Measurements from ENCODE around the gene DMRTB1. TPM values are rescaled to one million over a fixed set of nuclear protein-coding genes. Genes with fewer than 3 reads are reported as not detected.

Gene DMRTB1
- total and polyA plus RNA-seq, 12 donors: not detected

- Histone ChIP-seq H3K27ac (no peak overlapping the region), H3K9me3 (no peaks in the 10 kb centered on the region), H3K4me3 (no peak overlapping the region), H3K36me3 (no peaks in the 10 kb centered on the region), H3K4me1 (peaks cover 0 to 23% (median 6%) of the 10 kb centered on the region in 9 donors), H3K27me3 (peaks cover 0 to 4% (median 0%) of the 10 kb centered on the region in 7 donors)
- intact Hi-C loops (cut with DNase I): no loop called here
- no peak for TF ChIP-seq CTCF (IDR thresholded peaks at IDR 0.05)
- 44 to 52% methylated on average over 19 of the region's 19 CpGs for WGBS, 2 donors
- ATAC-seq (peak in 7 of 8 donors; percentile 28 to 75 (median 59)), DNase-seq (peak; percentile 34 to 45)
Observed at GRCh38 chr1:53511933-53512806, 53.0 kb downstream of the DMRTB1 start.

- H3K36me3 ChIP-seq: no peaks in the 10 kb centered on the region
- H3K27me3 ChIP-seq: peaks cover 0 to 3% (median 0%) of the 10 kb centered on the region in 7 donors
- peaks cover 0 to 23% (median 6%) of the 10 kb centered on the region in 9 donors for H3K4me1 ChIP-seq
- no peak overlapping the region for H3K4me3 ChIP-seq
- TF ChIP-seq CTCF (IDR thresholded peaks at IDR 0.05): no peak
- 74 to 82% methylated on average over 21 to 22 of the region's 22 CpGs for WGBS, 2 donors
- no peaks in the 10 kb centered on the region for H3K9me3 ChIP-seq
- ATAC-seq: no peak
- DNase-seq: peak in 1 of 2 donors; percentile 9
- no peak overlapping the region for H3K27ac ChIP-seq
- intact Hi-C loops (cut with DNase I): no loop called here
Observed at GRCh38 chr1:53512807-53513755, 53.9 kb downstream of the DMRTB1 start.

GRCh38 chr1:53513846-53514245, 54.6 kb downstream of the DMRTB1 start:
- Histone ChIP-seq H3K27ac (no peak overlapping the region), H3K9me3 (no peaks in the 10 kb centered on the region), H3K36me3 (no peaks in the 10 kb centered on the region), H3K4me1 (peaks cover 0 to 23% (median 6%) of the 10 kb centered on the region in 9 donors), H3K27me3 (peaks cover 0 to 2% (median 0%) of the 10 kb centered on the region in 7 donors), H3K4me3 (no peak overlapping the region)
- DNase-seq (no peak), ATAC-seq (no peak)
- intact Hi-C loops (cut with DNase I): no loop called here
- no peak for TF ChIP-seq CTCF (IDR thresholded peaks at IDR 0.05)
- WGBS, 2 donors: 95 to 96% methylated on average over 7 of the region's 7 CpGs

- intact Hi-C loops (cut with DNase I): no loop called here
- 85 to 92% methylated on average over 10 of the region's 10 CpGs for WGBS, 2 donors
- H3K27me3 ChIP-seq: no peaks in the 10 kb centered on the region
- ATAC-seq (no peak), DNase-seq (no peak)
- peaks cover 0 to 26% (median 6%) of the 10 kb centered on the region in 9 donors for H3K4me1 ChIP-seq
- no peaks in the 10 kb centered on the region for H3K9me3 ChIP-seq
- no peaks in the 10 kb centered on the region for H3K36me3 ChIP-seq
- no peak overlapping the region for H3K27ac ChIP-seq
- H3K4me3 ChIP-seq: no peak overlapping the region
- no peak for TF ChIP-seq CTCF (IDR thresholded peaks at IDR 0.05)
Observed at GRCh38 chr1:53514436-53514835, 55.2 kb downstream of the DMRTB1 start.
